ENCODE data around the gene TPP2.

Gene TPP2

DNA sequence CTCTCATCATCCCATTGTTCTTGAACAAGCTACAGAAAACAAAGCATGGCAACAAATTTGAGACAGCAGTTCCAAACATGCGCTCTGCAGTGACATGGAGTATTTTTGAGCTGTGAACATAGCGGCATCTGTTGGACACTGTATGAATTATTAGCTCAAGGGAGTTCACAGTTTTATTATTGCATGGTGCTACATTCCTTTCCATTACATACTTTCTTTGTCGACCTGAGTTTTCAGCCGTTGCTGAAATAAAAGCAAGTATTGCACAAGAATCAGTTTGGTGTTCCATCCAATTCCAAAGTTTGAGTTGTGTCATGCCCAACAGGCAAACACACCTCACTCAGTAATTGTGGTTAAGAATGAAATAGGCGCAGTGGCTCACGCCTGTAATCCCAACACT lies 128.1 kb downstream of the TPP2 start:
- no peaks in the 10 kb centered on the region for H3K36me3 ChIP-seq
- H3K4me3 ChIP-seq (ENCODE audit: low read depth in 1 of 2, low read length in 1 of 2) = no peak overlapping the region
- peaks cover 25% of the 10 kb centered on the region for H3K27me3 ChIP-seq
- H3K9me3 ChIP-seq = no peaks in the 10 kb centered on the region
- H3K27ac ChIP-seq = no peak overlapping the region
- TF ChIP-seq CTCF (IDR thresholded peaks at IDR 0.05) = no peak
- no peaks in the 10 kb centered on the region for H3K4me1 ChIP-seq (ENCODE audit: control insufficient read depth in 1 of 2, insufficient read depth in 1 of 2, low read depth in 1 of 2, low read length in 1 of 2)

GRCh38 chr13:102726430-102726829 lies 129.6 kb downstream of the TPP2 start:
- no peak overlapping the region for H3K27ac ChIP-seq
- TF ChIP-seq CTCF (IDR thresholded peaks at IDR 0.05) = no peak

More at GRCh38 chr13:102726430-102726829, 129.6 kb downstream of the TPP2 start:
- no peaks in the 10 kb centered on the region for H3K9me3 ChIP-seq
- no peaks in the 10 kb centered on the region for H3K4me1 ChIP-seq (ENCODE audit: control insufficient read depth in 1 of 2, insufficient read depth in 1 of 2, low read depth in 1 of 2, low read length in 1 of 2)
- H3K4me3 ChIP-seq (ENCODE audit: low read depth in 1 of 2, low read length in 1 of 2) = no peak overlapping the region
- H3K27me3 ChIP-seq = peaks cover 40% of the 10 kb centered on the region
- H3K36me3 ChIP-seq = no peaks in the 10 kb centered on the region
